GM18520 (cell line): Measurements from ENCODE around the gene IGFBP4.
A peak's percentile ranks its signal among the peaks of the same experiment; 100 is the strongest.
"Not testable (repeated sequence)": the region's sequence is repeated elsewhere in the genome, so short reads cannot be mapped to it uniquely, and the experiment has no call there.

Experiments used
- ATAC-seq: cut with Tn5 transposase; IDR thresholded peaks from one replicate; pipeline ENCODE4 v1.9.1; 2021; ENCODE audit not compliant: unreplicated experiment

Gene IGFBP4

GRCh38 chr17:40443196-40443987, at the start of gene IGFBP4:
IGFBP4 (plus strand) TSS chr17:40443450; CDS start chr17:40443736, 286 bp downstream.
- ATAC-seq: no peak

- ATAC-seq: no peak
These were observed 44.1 kb upstream of the IGFBP4 start for GRCh38 chr17:40399185-40399584.

GRCh38 chr17:40402668-40403067, 40.6 kb upstream of the IGFBP4 start:
- ATAC-seq: no peak

- no peak for ATAC-seq
These were observed 39.2 kb upstream of the IGFBP4 start for GRCh38 chr17:40404003-40404402.

- ATAC-seq: no peak
These were observed 35.8 kb upstream of the IGFBP4 start for GRCh38 chr17:40407460-40407859.

GRCh38 chr17:40409540-40409939, 33.7 kb upstream of the IGFBP4 start:
- ATAC-seq: not testable (repeated sequence)

- no peak for ATAC-seq
These were observed 33.2 kb upstream of the IGFBP4 start for GRCh38 chr17:40410082-40410481.

- ATAC-seq: no peak
These were observed 31.4 kb upstream of the IGFBP4 start for GRCh38 chr17:40411821-40412220.

- ATAC-seq: no peak
These were observed 30.4 kb upstream of the IGFBP4 start for GRCh38 chr17:40412880-40413279.

- ATAC-seq: not testable (repeated sequence)
These were observed 28.9 kb upstream of the IGFBP4 start for GRCh38 chr17:40414312-40414711.

GRCh38 chr17:40415390-40415789, 27.9 kb upstream of the IGFBP4 start:
- no peak for ATAC-seq

- ATAC-seq: no peak
These were observed 26.6 kb upstream of the IGFBP4 start for GRCh38 chr17:40416671-40417070.

- no peak for ATAC-seq
These were observed 26.0 kb upstream of the IGFBP4 start for GRCh38 chr17:40417258-40417608.

- peak; percentile 98 for ATAC-seq
These were observed 25.4 kb upstream of the IGFBP4 start, which contains the start of gene TOP2A for GRCh38 chr17:40417609-40418427. TOP2A (minus strand) TSS chr17:40417896; CDS start chr17:40417791, 105 bp downstream.

GRCh38 chr17:40418428-40418706, 24.9 kb upstream of the IGFBP4 start:
- ATAC-seq: no peak

- ATAC-seq: no peak
These were observed 23.5 kb upstream of the IGFBP4 start for GRCh38 chr17:40419559-40420331.

- no peak for ATAC-seq
These were observed 20.1 kb upstream of the IGFBP4 start for GRCh38 chr17:40422990-40423633.

GRCh38 chr17:40425741-40426140, 17.5 kb upstream of the IGFBP4 start:
- ATAC-seq: no peak

- no peak for ATAC-seq
These were observed 16.2 kb upstream of the IGFBP4 start for GRCh38 chr17:40427002-40427491.

GRCh38 chr17:40430272-40431230, 12.7 kb upstream of the IGFBP4 start:
- ATAC-seq: no peak
